GM19238 (cell line): ENCODE results near the gene KRTAP4-16.
"Not testable (repeated sequence)": the region's sequence is repeated elsewhere in the genome, so short reads cannot be mapped to it uniquely, and the experiment has no call there.

Source experiments
- DNase-seq: peaks from one replicate; pipeline ENCODE4 v3.0.0; 2011; ENCODE audit warnings: low spot score; ENCODE audit not compliant: insufficient read length

Gene KRTAP4-16

DNA sequence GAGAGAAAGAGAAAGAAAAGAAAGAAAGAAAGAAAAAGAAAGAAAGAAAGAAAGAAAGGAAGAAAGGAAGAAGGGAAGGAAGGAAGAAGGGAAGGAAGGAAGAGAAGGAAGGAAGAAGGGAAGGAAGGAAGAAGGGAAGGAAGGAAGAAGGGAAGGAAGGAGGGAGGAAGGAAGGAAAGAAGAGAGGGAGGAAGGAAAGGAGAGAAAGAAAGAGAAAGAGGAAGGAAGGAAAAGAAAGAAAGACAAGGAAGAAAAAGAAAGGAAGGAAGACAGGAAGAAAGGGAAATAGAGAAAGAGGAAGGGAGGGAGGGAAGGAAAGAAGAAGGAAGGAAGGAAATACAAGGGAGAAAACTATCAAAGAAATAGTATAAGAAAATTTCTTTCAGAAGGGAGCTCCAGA, 25.2 kb downstream of the KRTAP4-16 start:
- no peak for DNase-seq

DNA sequence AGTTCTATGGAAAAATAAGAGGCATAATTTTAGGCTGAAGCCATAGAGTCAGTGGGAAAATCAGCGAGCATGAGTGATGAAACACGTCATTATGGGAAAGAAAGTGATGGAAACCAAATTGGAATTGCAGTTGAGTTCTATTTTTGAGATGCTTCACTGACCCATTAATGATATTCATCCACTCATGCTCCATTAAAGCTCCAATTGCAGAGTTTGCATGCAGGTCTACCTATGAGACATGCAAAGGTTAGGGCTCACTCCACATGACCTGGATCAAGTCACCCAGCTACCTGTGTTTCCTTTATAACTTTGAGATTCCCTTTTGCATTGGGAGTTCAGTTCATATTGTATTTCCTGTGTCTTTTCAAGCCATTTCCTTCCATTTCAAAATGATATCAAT, 28.3 kb downstream of the KRTAP4-16 start:
- no peak for DNase-seq

DNA sequence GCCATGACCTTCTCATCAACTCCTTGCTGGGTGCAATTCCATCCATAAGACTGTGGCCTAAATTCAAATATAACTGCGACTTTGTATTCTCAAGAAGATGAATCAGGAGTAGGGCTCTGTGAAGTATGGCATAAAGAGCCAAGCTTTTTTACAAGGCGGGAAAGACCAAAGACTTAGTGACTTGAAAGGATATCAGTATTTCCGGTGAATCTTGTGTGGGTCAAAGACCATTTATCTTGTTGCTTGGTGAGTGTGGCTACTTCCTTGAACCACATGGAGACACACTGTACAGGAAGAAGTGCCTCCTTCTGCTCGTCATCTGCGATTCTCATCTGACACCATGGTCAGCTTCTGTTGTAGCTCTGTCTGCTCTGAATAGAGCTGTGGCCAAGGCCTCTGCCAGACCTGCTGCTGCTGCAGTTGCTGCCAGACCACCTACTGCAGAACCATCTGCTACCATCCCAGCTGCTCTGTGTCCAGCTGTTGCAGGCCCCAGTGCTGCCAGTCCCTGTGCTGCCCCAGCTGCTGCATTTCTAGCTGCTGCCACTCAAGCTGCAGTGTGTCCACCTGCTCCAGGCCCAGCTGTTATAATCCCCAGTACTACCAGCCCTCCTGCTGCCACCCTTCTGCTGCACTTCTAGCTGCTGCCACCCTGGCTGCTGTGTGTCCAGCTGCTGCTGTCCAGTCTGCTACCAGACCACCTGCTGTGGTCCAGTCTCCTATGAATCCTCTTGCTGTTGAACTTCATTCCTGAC, 30.2 kb downstream of the KRTAP4-16 start:
- no peak for DNase-seq

GRCh38 chr17:41069031-41069430, 33.0 kb downstream of the KRTAP4-16 start:
- no peak for DNase-seq

GRCh38 chr17:41067281-41067680, 34.7 kb downstream of the KRTAP4-16 start:
- DNase-seq, result no peak

GRCh38 chr17:41065829-41066624, 36.0 kb downstream of the KRTAP4-16 start, which contains the start of gene KRTAP2-4:
KRTAP2-4 (minus strand) TSS chr17:41065879; CDS start chr17:41065845, 34 bp downstream.
- DNase-seq, result no peak

DNA sequence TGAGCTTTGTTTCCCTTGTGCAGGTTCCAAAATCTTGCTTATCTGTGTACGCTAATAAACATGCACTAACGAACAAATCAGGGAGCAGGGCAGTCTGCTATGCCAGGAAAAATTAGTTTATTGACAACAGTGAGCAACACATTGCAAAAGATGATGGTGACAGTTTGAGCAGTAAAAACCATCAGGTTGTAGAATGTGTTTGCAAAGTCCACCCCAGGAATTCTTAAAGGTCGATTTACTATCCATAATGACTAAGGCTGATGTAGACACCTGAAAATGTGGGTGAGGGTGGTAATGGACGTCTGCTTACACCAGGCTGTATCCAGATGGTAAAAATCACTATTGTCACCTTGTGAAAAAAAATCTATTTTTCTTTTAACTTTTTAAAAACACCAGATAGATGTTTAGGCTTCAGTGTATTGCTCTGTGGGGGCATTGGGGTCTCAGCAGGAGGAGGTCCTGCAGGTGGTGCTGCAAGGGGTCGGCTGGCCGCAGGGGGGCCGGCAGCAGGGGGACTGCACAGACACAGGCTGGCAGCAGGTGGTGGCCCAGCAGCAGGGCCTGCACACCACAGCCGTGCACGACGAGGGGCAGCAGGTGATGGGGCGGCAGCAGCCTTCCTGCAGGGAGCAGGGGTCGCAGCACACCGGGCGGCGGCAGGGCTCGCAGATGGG, 36.9 kb downstream of the KRTAP4-16 start:
- DNase-seq, result not testable (repeated sequence)

DNA sequence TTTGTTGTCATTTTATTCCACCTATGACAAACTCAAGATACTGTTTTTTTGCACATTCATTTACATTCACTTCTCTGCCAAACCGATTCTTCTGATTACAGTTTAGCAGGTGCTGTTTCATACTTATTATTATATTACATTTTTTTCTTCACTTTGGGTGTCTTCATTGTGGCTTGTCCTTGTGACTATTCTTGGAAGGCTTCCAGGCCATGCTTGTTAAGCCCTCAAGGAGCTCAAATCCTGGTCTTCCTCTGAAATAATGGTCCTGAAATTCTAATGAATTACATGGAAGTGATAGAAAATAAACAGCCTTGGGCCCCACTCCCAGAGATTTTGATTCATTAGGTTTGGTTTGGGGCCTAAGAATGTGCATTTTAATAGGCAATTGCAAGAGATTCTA, 37.7 kb downstream of the KRTAP4-16 start:
- DNase-seq, result no peak

DNA sequence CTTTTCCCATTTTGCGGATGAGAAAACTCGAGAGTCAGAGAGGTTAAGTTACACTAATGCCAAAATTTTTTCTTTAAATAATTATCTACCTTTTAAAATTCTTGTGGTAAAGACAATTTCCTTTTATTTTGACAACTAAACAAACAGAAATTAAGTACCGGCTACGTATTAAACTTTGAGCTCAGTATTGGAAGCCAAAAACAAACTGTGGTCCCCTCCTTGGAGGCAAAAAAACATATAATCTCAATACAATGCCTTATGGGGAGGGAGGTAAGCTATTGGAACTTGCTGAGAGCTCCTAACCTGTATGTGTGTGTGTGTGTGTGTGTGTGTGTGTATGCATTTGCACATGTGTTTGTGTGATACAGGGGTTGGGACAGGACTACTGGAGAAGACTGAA, 38.6 kb downstream of the KRTAP4-16 start:
- DNase-seq, result no peak

- DNase-seq, result no peak
These were observed 40.0 kb downstream of the KRTAP4-16 start for GRCh38 chr17:41061964-41062363.

GRCh38 chr17:41060052-41060604, 41.9 kb downstream of the KRTAP4-16 start, which contains the start of gene KRTAP2-3:
KRTAP2-3 (minus strand) TSS chr17:41060114; CDS start chr17:41060050, 64 bp downstream.
- DNase-seq, result no peak

DNA sequence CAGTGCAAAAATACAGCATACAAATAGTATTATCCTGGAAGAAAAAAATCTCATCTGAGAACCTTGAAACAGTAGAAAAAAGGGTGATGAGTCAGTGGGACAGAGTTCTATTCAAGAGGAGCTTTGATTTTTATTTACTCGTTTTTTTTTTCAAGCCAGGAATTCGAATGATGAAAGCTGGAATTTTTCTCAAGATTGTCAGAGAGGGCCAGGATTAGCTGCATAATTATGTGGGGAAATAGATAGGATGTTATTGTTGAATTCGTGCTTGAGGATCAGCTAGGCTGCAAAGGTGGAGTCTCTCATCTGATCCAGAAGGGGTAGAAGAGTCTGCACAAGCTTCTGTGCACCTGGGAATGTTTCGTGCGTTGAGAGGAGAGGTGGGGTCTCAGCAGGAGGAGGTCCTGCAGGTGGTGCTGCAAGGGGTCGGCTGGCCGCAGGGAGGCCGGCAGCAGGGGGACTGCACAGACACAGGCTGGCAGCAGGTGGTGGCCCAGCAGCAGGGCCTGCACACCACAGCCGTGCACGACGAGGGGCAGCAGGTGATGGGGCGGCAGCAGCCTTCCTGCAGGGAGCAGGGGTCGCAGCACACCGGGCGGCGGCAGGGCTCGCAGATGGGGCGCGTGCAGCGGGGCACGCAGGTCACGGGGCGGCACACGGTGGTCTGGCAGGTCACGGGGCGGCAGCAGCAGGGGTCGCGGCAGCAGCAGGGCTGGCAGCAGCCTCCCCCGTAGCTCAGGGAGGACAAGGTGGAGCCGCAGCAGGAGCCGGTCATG, 42.5 kb downstream of the KRTAP4-16 start:
- not testable (repeated sequence) for DNase-seq

DNA sequence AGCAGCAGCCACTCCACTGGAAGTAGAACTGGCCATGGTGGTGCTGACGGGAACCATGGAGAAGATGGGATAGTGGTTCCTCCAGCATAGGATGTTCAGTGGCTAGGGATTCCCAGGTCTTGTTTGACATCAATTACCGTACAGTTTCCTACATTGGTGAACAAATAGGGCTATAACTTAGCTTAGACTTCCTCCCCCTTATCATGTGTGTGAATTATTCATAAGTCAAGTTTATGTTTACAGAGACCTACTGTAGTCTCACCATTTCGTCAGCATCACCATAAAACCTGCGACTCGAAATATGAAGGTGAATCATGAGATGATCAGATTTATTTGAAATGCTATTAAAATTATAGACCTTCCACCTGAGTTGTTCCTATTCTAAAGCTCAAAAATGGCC, 43.3 kb downstream of the KRTAP4-16 start:
- DNase-seq, result no peak

DNA sequence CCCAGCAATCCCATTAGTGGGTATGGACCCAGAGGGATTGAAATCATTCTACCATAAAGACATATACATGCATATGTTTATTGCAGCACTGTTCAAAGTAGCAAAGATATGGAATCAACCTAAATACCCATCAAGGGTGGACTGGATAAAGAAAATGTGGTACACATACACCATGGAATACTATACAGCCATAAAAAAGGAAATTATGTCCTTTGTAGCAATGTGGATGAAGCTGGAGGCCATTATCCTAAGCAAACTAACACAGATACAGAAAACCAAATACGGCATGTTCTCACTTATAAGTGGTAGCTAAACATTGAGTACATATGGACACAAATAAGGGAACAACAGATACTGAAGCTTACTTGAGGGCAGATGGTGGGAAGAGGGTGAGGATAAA, 44.5 kb downstream of the KRTAP4-16 start:
- DNase-seq, result no peak

DNA sequence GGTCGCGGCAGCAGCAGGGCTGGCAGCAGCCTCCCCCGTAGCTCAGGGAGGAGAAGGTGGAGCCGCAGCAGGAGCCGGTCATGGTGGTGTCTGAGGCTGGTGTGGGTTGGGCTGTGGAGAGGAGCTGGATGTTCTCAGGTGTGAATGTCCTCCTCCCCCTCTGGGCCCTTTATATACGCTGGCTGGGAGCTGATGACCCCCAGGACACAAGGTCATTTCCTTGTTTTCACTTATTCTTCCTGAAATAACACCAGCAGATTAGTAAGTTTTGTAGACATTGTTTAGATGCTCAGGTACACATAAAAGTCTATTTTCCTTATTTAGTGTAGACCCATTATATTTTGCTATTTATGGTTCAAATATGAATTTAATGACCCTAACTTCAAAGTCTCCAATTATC, 46.9 kb downstream of the KRTAP4-16 start, which contains the start of gene KRTAP2-2:
KRTAP2-2 (minus strand) TSS at position 101 of the 400 bp plus-strand sequence; CDS start at position 82, 19 bp downstream.
- DNase-seq, result not testable (repeated sequence)

DNA sequence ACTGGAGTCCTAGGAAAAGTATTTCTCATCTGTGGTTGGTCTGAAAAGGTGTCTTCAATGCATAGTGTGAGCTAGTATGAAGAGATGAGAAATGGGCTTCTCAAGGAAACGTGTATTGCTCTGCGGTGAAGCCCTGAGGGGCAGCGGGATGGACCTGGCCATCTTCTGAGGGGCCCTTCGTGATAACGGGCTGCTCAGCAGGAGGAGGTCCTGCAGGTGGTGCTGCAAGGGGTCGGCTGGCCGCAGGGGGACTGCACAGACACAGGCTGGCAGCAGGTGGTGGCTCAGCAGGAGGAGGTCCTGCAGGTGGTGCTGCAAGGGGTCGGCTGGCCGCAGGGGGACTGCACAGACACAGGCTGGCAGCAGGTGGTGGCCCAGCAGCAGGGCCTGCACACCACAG, 47.5 kb downstream of the KRTAP4-16 start:
- DNase-seq, result not testable (repeated sequence)

DNA sequence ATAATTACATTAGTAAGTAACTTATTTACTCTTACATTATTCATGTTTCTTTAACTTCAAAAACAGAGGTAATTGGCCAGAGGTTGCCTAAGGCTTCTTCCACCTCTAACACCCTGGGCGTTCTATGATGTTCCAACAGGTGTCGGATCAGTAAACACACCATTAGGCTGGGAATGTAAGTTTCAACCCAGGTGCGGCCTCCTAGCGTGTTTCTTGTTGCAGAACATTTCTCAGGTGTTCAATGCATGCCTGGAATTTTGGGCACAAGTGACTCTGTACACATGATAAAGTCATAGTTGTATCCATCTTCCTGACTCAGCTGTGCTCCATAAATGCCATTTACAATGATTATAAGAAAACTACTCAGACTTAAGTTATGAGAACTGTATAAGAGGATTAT, 48.0 kb downstream of the KRTAP4-16 start:
- DNase-seq, result no peak

GRCh38 chr17:41052566-41052965, 49.4 kb downstream of the KRTAP4-16 start:
- no peak for DNase-seq
